Measurements from ENCODE around the gene SMIM20.

Gene SMIM20

DNA sequence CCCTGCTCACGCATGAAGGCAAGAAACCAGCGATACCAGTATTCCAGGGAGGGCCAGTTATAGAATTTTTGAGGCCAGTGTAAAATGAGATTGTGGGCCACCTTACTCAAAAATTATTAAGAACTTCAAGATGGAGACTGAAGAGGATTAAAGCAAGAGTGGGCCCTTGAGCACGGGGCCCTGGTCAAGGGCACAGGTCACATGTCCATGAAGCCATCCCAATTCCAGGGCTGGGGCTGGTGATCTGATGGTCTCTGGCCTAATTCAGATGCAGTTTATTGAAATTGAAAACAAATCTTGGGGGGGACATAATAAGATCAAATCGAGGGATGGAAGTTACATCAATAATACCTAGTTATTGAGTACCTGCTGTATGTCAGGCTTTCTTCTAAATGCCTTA lies 58.3 kb downstream of the SMIM20 start:
- Histone ChIP-seq H4K12ac (ENCODE audit: low read depth, low read length) (no peak overlapping the region), H4K91ac (ENCODE audit: low read depth, low read length) (no peak overlapping the region), H3K27me3 (ENCODE audit: insufficient read depth, low read length) (no peaks in the 10 kb centered on the region), H2AFZ (ENCODE audit: insufficient read depth, low read length, poor library complexity) (no peak overlapping the region), H3K36me3 (ENCODE audit: control insufficient read depth in 1 of 2, insufficient read depth in 2 of 2, low read length in 2 of 2) (no peaks in the 10 kb centered on the region), H3K18ac (ENCODE audit: low read length) (no peak overlapping the region), H3K4ac (ENCODE audit: low read depth, low read length) (no peak overlapping the region), H3K14ac (ENCODE audit: low read length) (no peak overlapping the region), H2BK120ac (ENCODE audit: insufficient read depth, low read length, poor library complexity) (no peak overlapping the region), H3K4me2 (ENCODE audit: low read length) (no peak overlapping the region), H3K27ac (ENCODE audit: low read depth, low read length) (no peak overlapping the region), H3K23ac (ENCODE audit: low read length) (no peak overlapping the region), H3K9me3 (ENCODE audit: insufficient read depth, low read depth, low read length) (no peaks in the 10 kb centered on the region), H3K79me2 (ENCODE audit: control insufficient read depth, insufficient read depth, low read length, poor library complexity) (no peaks in the 10 kb centered on the region), H2AK5ac (ENCODE audit: low read length) (no peak overlapping the region), H2BK12ac (ENCODE audit: low read length) (no peak overlapping the region), H4K8ac (ENCODE audit: low read depth, low read length) (no peak overlapping the region), H3K79me1 (ENCODE audit: low read length) (peaks cover 9% of the 10 kb centered on the region), H3K4me3 (ENCODE audit: low read depth, low read length) (no peak overlapping the region), H3K4me1 (ENCODE audit: control insufficient read depth in 1 of 2, insufficient read depth in 2 of 2, low read length in 2 of 2) (peaks cover 11 to 13% of the 10 kb centered on the region in 2 experiments), H2BK5ac (ENCODE audit: low read depth, low read length, poor library complexity) (no peak overlapping the region), H3K9ac (ENCODE audit: low read length) (no peak overlapping the region)
- no peak for DNase-seq
- no CpG with 5 or more reads among the region's 4 CpGs for WGBS (ENCODE audit: extremely low coverage, insufficient coverage, insufficient read length)

GRCh38 chr4:25972984-25973745 lies 59.1 kb downstream of the SMIM20 start:
- Histone ChIP-seq H3K4me1 (ENCODE audit: control insufficient read depth in 1 of 2, insufficient read depth in 2 of 2, low read length in 2 of 2) (peaks cover 11 to 13% of the 10 kb centered on the region in 2 experiments), H2BK5ac (ENCODE audit: low read depth, low read length, poor library complexity) (no peak overlapping the region), H3K36me3 (ENCODE audit: control insufficient read depth in 1 of 2, insufficient read depth in 2 of 2, low read length in 2 of 2) (no peaks in the 10 kb centered on the region), H3K79me1 (ENCODE audit: low read length) (peaks cover 9% of the 10 kb centered on the region), H3K4me2 (ENCODE audit: low read length) (no peak overlapping the region), H3K23ac (ENCODE audit: low read length) (no peak overlapping the region), H2AFZ (ENCODE audit: insufficient read depth, low read length, poor library complexity) (no peak overlapping the region), H3K27ac (ENCODE audit: low read depth, low read length) (no peak overlapping the region), H3K27me3 (ENCODE audit: insufficient read depth, low read length) (no peaks in the 10 kb centered on the region), H4K8ac (ENCODE audit: low read depth, low read length) (no peak overlapping the region), H3K14ac (ENCODE audit: low read length) (no peak overlapping the region), H3K79me2 (ENCODE audit: control insufficient read depth, insufficient read depth, low read length, poor library complexity) (no peaks in the 10 kb centered on the region), H2AK5ac (ENCODE audit: low read length) (no peak overlapping the region), H2BK120ac (ENCODE audit: insufficient read depth, low read length, poor library complexity) (no peak overlapping the region), H3K9me3 (ENCODE audit: insufficient read depth, low read depth, low read length) (no peaks in the 10 kb centered on the region), H3K9ac (ENCODE audit: low read length) (no peak overlapping the region), H3K4ac (ENCODE audit: low read depth, low read length) (no peak overlapping the region), H4K91ac (ENCODE audit: low read depth, low read length) (no peak overlapping the region), H3K18ac (ENCODE audit: low read length) (no peak overlapping the region), H3K4me3 (ENCODE audit: low read depth, low read length) (no peak overlapping the region), H2BK12ac (ENCODE audit: low read length) (no peak overlapping the region), H4K12ac (ENCODE audit: low read depth, low read length) (no peak overlapping the region)
- no peak for DNase-seq
- WGBS (ENCODE audit: extremely low coverage, insufficient coverage, insufficient read length), result no CpG with 5 or more reads among the region's 8 CpGs

DNA sequence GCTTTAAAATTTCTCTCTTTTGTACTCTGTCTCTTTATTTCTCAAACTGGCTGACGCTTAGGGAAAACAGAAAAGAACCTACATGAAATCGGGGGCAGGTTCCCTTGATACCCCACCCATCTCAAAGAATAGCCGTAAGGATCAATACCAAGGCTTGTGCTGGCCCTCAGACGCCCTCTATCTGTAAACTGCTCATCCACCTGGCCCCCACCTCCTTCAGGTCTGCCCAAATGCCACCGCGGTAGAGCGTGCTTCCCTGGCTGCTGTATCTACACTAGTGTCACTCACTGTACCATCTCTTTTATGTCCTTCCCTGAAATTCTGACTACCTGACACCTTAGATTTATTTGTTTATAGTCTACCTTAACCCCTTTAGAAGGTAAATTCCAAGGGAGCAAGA lies 62.8 kb downstream of the SMIM20 start:
- Histone ChIP-seq H3K9ac (ENCODE audit: low read length) (no peak overlapping the region), H3K4me3 (ENCODE audit: low read depth, low read length) (no peak overlapping the region), H4K91ac (ENCODE audit: low read depth, low read length) (no peak overlapping the region), H3K79me2 (ENCODE audit: control insufficient read depth, insufficient read depth, low read length, poor library complexity) (no peaks in the 10 kb centered on the region), H2BK120ac (ENCODE audit: insufficient read depth, low read length, poor library complexity) (no peak overlapping the region), H3K27me3 (ENCODE audit: insufficient read depth, low read length) (no peaks in the 10 kb centered on the region), H3K79me1 (ENCODE audit: low read length) (no peaks in the 10 kb centered on the region), H3K14ac (ENCODE audit: low read length) (no peak overlapping the region), H2BK12ac (ENCODE audit: low read length) (no peak overlapping the region), H4K8ac (ENCODE audit: low read depth, low read length) (no peak overlapping the region), H3K27ac (ENCODE audit: low read depth, low read length) (no peak overlapping the region), H2AK5ac (ENCODE audit: low read length) (no peak overlapping the region), H3K4me1 (ENCODE audit: control insufficient read depth in 1 of 2, insufficient read depth in 2 of 2, low read length in 2 of 2) (no peaks in the 10 kb centered on the region), H3K18ac (ENCODE audit: low read length) (no peak overlapping the region), H3K4me2 (ENCODE audit: low read length) (no peak overlapping the region), H4K12ac (ENCODE audit: low read depth, low read length) (no peak overlapping the region), H2AFZ (ENCODE audit: insufficient read depth, low read length, poor library complexity) (no peak overlapping the region), H3K9me3 (ENCODE audit: insufficient read depth, low read depth, low read length) (no peaks in the 10 kb centered on the region), H3K36me3 (ENCODE audit: control insufficient read depth in 1 of 2, insufficient read depth in 2 of 2, low read length in 2 of 2) (no peaks in the 10 kb centered on the region), H2BK5ac (ENCODE audit: low read depth, low read length, poor library complexity) (no peak overlapping the region), H3K23ac (ENCODE audit: low read length) (no peak overlapping the region), H3K4ac (ENCODE audit: low read depth, low read length) (no peak overlapping the region)
- DNase-seq, result no peak
- no CpG with 5 or more reads among the region's 7 CpGs for WGBS (ENCODE audit: extremely low coverage, insufficient coverage, insufficient read length)

DNA sequence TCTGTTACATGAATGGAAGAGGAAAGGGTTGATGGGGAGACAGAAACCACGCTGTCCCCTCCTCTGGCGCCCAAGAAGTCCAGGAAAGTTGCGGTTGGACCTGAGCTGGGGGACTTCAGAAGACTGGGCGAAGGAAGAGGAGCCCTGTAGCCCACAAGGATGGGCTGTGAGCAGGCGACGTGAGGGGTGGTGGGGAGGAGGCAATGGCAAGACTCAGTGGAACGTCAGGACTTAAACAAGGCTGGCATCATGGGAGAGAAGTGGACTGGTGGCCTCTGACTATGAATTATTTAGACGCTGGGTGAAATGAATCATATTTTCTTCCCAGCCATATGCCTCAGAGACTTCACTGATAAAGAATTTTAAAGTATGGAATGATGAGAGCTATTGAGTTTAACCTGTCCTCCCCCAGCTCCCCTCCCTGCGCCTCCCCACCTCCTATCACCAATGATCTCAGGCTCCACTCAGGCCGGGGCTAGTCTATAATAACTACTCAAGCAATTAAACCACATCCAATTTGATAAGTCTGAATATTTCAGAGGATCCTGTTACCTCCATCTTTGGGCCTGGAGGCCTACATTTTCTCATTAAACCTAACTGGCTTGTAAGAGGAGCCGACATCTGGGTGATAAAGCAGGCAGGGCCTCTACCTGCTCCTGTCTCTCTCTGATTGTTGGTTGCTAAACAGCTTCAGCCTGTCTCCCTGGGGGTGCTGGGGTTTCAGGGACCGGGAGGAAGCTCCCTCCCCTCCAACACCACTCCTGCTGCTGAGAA lies 63.6 kb downstream of the SMIM20 start:
- H2BK12ac ChIP-seq (ENCODE audit: low read length), result no peak overlapping the region
- no peaks in the 10 kb centered on the region for H3K9me3 ChIP-seq (ENCODE audit: insufficient read depth, low read depth, low read length)
- no peak for DNase-seq
- H3K18ac ChIP-seq (ENCODE audit: low read length), result no peak overlapping the region
- no peak overlapping the region for H4K12ac ChIP-seq (ENCODE audit: low read depth, low read length)
- no peak overlapping the region for H4K91ac ChIP-seq (ENCODE audit: low read depth, low read length)
- H3K79me1 ChIP-seq (ENCODE audit: low read length), result no peaks in the 10 kb centered on the region
- no peaks in the 10 kb centered on the region for H3K79me2 ChIP-seq (ENCODE audit: control insufficient read depth, insufficient read depth, low read length, poor library complexity)
- no peak overlapping the region for H2AK5ac ChIP-seq (ENCODE audit: low read length)
- H3K36me3 ChIP-seq (ENCODE audit: control insufficient read depth in 1 of 2, insufficient read depth in 2 of 2, low read length in 2 of 2), result no peaks in the 10 kb centered on the region
- no peaks in the 10 kb centered on the region for H3K4me1 ChIP-seq (ENCODE audit: control insufficient read depth in 1 of 2, insufficient read depth in 2 of 2, low read length in 2 of 2)
- H3K27me3 ChIP-seq (ENCODE audit: insufficient read depth, low read length), result no peaks in the 10 kb centered on the region
- WGBS (ENCODE audit: extremely low coverage, insufficient coverage, insufficient read length), result no CpG with 5 or more reads among the region's 12 CpGs
- H2BK5ac ChIP-seq (ENCODE audit: low read depth, low read length, poor library complexity), result no peak overlapping the region
- H3K27ac ChIP-seq (ENCODE audit: low read depth, low read length), result no peak overlapping the region
- H3K4me3 ChIP-seq (ENCODE audit: low read depth, low read length), result no peak overlapping the region
- no peak overlapping the region for H2AFZ ChIP-seq (ENCODE audit: insufficient read depth, low read length, poor library complexity)
- H2BK120ac ChIP-seq (ENCODE audit: insufficient read depth, low read length, poor library complexity), result no peak overlapping the region
- H3K4me2 ChIP-seq (ENCODE audit: low read length), result no peak overlapping the region
- no peak overlapping the region for H3K23ac ChIP-seq (ENCODE audit: low read length)
- H4K8ac ChIP-seq (ENCODE audit: low read depth, low read length), result no peak overlapping the region
- no peak overlapping the region for H3K9ac ChIP-seq (ENCODE audit: low read length)
- H3K14ac ChIP-seq (ENCODE audit: low read length), result no peak overlapping the region
- H3K4ac ChIP-seq (ENCODE audit: low read depth, low read length), result no peak overlapping the region
